B cell (primary cell): ENCODE measurements around the gene DLG2.

ENCODE experiments used
- EZH2 ChIP-seq: IDR thresholded peaks from 2 replicates; pipeline ENCODE4 v1.6.1; 2012; ENCODE audit warnings: borderline replicate concordance, low read depth, mild to moderate bottlenecking, moderate library complexity, low read length; ENCODE audit not compliant: insufficient read depth, poor library complexity, severe bottlenecking
- TF ChIP-seq, protein P1 (sequence below): fragments of 200-600 bp; IDR thresholded peaks from one replicate; pipeline ENCODE4 v1.8.0; 2022; ENCODE audit warnings: antibody characterized with exemption, mild to moderate bottlenecking

DNA sequence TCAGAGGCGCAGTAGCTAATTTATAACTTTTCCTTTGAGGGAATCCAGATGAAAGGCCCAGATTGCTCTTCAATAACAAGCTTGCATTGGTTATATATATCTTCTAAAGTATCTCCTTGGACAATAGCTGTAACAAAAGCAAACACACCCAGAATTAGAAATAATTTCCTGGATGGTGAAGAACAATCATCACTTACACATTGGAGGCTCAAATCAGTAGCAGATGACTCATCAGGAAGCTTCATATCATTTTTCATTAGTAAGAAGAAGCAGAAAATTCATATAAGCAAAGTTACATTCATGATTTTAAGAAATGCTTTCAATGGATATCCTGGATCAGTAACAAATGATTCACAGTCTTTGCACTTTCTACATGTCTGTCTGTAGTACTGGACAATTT lies 2167.3 kb downstream of the DLG2 start:
- TF ChIP-seq, protein P1, sequence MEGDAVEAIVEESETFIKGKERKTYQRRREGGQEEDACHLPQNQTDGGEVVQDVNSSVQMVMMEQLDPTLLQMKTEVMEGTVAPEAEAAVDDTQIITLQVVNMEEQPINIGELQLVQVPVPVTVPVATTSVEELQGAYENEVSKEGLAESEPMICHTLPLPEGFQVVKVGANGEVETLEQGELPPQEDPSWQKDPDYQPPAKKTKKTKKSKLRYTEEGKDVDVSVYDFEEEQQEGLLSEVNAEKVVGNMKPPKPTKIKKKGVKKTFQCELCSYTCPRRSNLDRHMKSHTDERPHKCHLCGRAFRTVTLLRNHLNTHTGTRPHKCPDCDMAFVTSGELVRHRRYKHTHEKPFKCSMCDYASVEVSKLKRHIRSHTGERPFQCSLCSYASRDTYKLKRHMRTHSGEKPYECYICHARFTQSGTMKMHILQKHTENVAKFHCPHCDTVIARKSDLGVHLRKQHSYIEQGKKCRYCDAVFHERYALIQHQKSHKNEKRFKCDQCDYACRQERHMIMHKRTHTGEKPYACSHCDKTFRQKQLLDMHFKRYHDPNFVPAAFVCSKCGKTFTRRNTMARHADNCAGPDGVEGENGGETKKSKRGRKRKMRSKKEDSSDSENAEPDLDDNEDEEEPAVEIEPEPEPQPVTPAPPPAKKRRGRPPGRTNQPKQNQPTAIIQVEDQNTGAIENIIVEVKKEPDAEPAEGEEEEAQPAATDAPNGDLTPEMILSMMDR: no peak
- no peak for TF ChIP-seq EZH2
